SKM-1 (cell line): ENCODE results near the gene RPS6KA2.

Experiments
- DNase-seq: peaks from one replicate; lab custom pipeline; 2025; ENCODE audit not compliant: unreplicated experiment; lab: John Stamatoyannopoulos, UW

The RPS6KA2 gene

GRCh38 chr6:166456395-166457156, 170.5 kb downstream of the RPS6KA2 start:
- DNase-seq = no peak

- DNase-seq = no peak
Measured at GRCh38 chr6:166454692-166455515, 172.1 kb downstream of the RPS6KA2 start.

GRCh38 chr6:166453651-166454050, 173.4 kb downstream of the RPS6KA2 start:
- DNase-seq = no peak

GRCh38 chr6:166450167-166450873, 176.7 kb downstream of the RPS6KA2 start:
- no peak for DNase-seq

GRCh38 chr6:166449641-166450040, 177.4 kb downstream of the RPS6KA2 start:
- DNase-seq = no peak

GRCh38 chr6:166449036-166449435, 178.0 kb downstream of the RPS6KA2 start:
- DNase-seq = no peak

- DNase-seq = no peak
Measured at GRCh38 chr6:166448432-166448831, 178.6 kb downstream of the RPS6KA2 start.

GRCh38 chr6:166446567-166447065, 180.4 kb downstream of the RPS6KA2 start:
- no peak for DNase-seq

GRCh38 chr6:166446146-166446545, 180.9 kb downstream of the RPS6KA2 start:
- no peak for DNase-seq

- DNase-seq = no peak
Measured at GRCh38 chr6:166444446-166444845, 182.6 kb downstream of the RPS6KA2 start.

- DNase-seq = no peak
Measured at GRCh38 chr6:166443166-166443565, 183.9 kb downstream of the RPS6KA2 start.

GRCh38 chr6:166442131-166442685, 184.8 kb downstream of the RPS6KA2 start:
- no peak for DNase-seq

- no peak for DNase-seq
Measured at GRCh38 chr6:166441325-166442078, 185.5 kb downstream of the RPS6KA2 start.

- no peak for DNase-seq
Measured at GRCh38 chr6:166440729-166441128, 186.3 kb downstream of the RPS6KA2 start.

- DNase-seq = no peak
Measured at GRCh38 chr6:166440106-166440505, 186.9 kb downstream of the RPS6KA2 start.

GRCh38 chr6:166439366-166440091, 187.5 kb downstream of the RPS6KA2 start:
- no peak for DNase-seq

- DNase-seq = no peak
Measured at GRCh38 chr6:166438211-166438861, 188.7 kb downstream of the RPS6KA2 start.

GRCh38 chr6:166437661-166438060, 189.4 kb downstream of the RPS6KA2 start:
- DNase-seq = no peak
